ENCODE data around the gene AFAP1L1.

Gene AFAP1L1

DNA sequence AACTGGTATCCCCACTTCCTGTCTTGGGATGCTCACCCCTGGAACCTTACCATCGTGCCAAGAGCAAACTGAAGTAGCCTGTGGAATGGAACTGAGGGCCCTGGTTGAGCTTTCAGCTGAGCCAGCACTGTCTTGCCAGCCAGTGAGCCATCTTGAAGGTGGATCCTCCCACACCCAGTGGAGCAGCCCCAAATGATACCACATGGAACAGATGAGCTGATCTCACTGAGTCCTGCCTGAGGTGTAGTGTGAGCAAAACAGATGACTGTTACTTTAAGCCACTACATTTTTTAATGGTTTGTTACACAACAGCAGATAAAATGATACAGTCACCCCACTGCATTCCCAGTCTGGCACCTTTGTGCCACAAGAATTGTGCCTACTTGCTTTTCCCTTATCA lies 84.0 kb downstream of the AFAP1L1 start:
- no peak for DNase-seq

DNA sequence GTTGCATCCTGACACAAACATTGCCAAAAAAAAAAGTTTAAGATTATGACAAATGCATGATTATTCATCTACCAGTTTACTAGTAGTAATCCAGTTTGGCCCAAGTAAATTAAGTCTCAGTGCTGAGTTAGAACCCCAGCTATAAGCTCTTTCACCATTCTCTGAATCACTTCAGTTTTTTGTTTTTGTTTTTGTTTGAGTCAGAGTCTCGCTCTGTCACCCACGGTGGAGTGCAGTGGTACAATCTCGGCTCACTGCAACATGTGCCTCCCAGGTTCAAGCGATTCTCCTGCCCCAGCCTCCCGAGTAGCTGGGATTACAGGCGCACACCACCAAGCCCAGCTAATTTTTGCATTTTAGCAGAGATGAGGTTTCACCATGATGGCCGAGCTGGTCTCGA lies 84.7 kb downstream of the AFAP1L1 start:
- no peak for DNase-seq

DNA sequence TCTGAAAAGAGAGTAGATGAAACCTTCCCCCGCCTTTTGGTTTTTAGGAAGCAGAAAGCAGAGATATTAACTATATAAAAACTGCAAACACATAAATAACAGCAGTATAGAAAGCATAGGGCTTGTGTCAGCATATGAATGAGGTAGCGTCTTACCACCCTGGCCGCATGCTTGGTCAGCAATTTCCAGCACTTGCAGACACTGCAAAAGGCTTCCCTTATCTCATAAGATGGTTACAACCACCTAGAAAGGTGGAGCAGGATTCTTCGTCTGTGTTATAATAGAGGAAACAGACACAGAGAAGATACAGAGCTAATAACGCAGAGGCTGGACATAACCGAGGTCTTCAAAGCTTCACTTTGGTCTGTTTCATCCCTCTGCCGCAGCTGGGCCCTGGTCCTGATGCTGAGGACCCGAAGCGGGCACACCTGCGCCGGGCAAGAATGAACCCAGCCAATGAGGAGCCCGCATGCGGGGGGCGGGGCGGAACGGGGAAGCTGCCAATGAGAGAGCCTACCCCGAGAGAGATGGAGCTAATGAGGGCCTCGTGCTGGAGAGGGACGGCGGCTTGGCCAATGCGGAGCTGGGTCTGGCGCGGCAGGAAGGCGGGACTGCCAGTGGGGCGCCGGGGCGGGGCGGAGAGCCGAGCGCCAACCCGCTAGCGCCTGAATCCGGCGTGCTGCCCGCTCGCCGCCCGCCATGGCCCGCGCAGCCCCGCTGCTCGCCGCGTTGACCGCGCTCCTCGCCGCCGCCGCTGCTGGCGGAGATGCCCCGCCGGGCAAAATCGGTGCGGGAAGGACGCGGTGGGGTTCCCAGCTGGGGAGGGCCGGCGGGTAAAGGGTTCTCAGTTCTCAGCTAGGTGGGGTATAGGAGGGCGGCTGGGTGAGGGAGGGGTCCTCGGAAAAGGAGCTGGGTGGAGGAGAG lies 86.0 kb downstream of the AFAP1L1 start, which contains the start of gene PCYOX1L:
PCYOX1L (plus strand) TSS at position 677 of the 924 bp plus-strand sequence; CDS start at position 700, 23 bp downstream.
- DNase-seq, result peak; percentile 97

DNA sequence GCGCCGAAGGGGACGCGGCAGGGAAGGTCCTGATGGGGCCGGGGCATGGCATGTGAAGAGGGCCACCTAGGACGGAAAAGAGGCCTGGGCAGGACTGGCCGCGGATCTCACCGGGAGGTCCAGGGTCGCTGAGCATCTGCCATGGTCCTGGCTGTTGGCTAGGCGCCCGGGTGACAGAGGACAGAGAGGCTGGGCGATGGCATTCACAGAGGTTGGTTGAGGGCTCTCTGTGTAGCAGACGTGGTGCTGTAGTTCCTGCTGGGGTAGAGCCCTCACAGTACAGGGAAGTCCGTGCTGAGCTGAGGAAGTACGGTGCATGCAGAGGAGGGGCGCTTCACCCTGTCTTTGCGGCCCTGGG lies 86.6 kb downstream of the AFAP1L1 start:
- DNase-seq, result peak; percentile 26

DNA sequence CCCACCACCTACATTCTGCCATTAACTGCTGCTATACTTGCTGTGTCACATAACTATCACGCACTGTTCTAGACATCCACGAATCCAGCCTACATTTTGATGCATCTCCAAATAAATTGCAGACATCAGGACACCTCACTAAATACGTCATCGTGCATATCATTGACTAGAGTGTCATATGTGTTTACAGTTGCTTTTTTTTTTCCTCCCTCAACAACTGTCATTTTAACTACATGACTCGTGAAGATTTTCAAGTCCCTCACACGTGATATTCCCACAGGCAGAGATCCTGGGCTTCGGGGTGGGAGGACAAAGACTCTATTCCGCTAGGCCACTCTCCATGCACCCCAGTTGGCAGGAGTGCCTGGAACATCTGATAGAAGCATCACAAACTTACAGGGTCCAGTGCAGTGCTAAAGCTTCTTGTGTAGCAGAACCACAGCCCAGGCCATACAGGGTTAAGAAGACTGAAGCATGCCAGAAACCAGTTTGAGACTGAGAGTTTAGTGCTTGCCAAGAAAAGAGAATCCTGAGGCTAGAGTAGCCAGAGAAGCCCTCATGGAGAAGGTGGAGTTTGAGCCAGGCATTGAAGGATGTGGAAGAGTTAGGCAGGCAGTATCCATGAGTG lies 87.3 kb downstream of the AFAP1L1 start:
- no peak for DNase-seq

DNA sequence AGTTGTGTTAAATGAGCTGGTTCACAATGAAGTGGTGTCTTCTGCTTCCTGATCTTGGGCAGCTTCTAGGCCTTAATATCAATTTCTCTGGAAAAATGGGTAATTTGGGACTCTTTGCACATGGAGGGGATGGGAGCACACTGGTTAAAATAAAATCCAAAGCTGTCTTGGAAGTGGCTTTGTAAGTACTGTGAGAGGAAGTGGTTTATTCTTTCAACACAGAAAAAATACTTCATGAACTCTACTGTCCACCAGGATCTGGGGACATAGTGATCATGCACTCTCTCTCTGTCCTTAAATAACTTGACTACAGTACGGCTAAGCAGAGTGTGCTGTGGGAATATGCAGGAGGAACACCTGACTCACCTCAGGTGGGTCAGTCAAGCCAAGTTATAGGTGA lies 88.6 kb downstream of the AFAP1L1 start:
- no peak for DNase-seq

DNA sequence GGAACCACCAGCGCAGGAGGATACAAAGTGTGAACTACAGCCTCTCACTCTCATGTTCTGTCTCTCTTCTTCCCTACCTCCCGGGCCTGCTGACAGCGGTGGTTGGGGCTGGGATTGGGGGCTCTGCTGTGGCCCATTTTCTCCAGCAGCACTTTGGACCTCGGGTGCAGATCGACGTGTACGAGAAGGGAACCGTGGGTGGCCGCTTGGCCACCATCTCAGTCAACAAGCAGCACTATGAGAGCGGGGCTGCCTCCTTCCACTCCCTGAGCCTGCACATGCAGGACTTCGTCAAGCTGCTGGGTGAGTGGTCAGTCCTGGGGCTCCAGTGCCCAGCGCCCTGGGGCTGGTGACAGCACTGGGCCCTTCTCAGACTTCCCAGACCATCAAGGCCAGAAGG lies 90.9 kb downstream of the AFAP1L1 start:
- no peak for DNase-seq

DNA sequence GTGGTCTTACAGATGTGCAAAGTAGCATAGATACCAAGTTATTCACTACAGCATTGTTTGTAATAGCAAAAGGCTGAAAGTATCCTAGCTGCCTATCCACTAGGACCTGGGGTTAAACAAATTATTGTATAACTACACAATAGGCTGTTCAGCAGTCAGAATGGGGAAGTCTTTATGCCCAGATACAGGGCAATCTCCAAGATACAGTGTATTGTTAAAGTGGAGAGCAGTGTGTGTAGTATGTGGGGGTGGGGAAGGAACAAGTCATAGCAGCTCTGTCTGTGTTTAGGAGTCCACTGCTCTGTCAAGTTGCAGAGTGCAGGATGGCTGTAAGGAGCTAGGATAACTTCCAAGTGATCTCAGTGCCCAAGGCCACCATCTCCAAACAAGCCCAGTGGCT lies 91.7 kb downstream of the AFAP1L1 start:
- no peak for DNase-seq

DNA sequence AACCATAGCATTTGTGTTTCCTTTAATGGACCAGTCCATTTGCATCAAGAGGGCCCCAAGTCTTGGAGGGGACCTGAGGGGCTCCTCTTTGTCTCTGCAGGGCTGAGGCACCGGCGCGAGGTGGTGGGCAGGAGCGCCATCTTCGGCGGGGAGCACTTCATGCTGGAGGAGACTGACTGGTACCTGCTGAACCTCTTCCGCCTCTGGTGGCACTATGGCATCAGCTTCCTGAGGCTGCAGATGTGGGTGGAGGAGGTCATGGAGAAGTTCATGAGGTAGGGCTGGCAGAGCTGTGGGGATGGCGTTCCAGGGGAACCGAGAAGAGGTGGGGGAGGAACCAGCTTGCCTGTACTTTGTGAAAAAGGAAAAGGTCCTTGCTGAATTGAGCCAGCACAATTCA lies 92.3 kb downstream of the AFAP1L1 start:
- no peak for DNase-seq

DNA sequence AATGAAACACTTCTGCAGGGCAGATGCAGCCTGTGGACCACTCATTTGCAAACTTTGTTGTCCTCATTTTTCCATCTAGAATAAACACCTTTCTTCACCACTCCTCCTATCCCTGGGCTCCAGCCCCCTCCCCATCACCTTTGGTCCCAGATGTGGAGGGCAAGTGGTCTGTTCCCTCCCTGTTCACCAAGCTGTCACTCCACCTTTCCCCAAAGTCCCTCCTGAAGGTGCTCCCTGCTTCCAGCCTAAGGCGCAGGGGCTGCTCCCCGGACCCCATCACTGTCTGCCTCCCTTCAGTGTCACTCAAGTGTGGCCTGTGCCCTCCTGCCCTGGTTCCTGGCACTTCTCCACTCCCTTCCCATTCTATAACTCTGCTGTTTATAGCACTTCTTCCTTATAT lies 93.1 kb downstream of the AFAP1L1 start:
- DNase-seq, result no peak

DNA sequence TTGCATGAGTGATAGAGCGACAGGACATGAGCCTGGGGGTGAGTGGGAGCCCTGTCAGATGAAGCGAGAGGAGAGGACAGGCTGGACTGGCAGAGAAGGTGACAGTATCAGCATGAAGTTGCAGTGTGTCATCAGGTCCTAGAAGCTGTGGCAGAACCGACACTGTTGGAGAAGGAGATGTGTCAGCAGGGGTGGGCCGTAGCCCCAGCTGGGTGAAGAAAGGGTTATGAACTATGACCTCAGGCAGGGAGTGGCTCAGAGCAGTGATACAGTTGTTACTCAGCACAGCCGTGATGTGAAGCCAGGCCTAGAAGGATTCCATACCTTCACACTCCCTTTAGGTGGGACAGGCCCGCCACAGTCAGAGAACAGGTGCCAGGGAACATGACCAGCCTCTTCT lies 93.8 kb downstream of the AFAP1L1 start:
- no peak for DNase-seq

DNA sequence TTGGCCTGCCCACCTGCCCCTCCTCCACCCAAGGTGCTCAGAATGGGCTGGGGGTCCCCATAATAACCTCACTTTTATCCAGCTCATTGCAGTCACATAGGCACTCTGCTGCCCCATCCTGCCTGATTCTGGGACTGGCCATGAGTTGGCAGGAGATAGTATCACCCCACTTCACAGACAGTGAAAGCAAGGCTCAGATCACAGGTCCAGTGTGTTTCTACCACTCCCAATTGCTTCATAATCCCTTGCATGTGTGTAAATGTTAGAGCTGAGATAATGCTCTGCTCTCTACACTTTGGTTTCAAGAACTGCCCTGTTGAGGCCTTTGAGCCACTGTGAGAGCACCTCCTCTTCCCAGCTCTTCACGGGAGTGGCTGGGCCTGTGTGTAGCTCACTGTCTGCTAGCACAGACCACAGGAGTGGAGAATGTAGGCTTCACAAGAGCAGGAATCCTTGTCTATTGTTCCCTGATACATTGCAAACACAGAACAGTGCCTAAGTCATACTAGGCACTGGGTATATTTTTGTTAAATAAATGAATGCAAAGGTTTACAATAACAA lies 94.6 kb downstream of the AFAP1L1 start:
- DNase-seq, result no peak

DNA sequence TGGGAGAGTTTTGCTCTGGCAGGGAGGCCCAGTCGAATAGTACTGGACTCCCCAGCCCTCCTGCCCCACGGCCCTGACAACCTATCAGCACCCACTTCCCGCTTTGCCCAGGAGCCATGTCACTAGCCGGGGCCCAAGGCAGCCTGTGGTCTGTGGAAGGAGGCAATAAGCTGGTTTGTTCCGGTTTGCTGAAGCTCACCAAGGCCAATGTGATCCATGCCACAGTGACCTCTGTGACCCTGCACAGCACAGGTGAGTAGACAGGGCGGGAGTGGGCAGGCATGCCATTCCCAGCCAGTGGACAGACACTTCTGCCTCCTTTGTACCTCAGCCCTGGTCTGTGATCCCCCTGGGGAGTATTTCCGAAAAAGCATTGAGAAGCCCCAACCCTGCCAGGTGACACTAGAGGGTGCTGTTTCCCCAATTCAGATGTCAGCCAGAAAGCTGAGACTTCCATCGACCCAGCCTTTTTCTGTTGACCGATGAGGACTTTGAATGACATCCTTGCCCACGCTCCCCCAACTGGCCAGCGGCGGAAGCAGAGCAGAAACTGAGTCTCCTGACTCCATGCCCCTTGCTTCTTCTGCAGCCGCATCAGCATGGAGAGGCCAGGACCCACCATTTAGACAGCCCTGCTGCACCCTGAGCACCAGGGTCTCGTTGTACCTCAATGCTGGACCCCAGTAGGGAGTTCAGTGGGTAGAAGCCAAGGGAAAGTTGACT lies 95.8 kb downstream of the AFAP1L1 start:
- peak; percentile 9 for DNase-seq

DNA sequence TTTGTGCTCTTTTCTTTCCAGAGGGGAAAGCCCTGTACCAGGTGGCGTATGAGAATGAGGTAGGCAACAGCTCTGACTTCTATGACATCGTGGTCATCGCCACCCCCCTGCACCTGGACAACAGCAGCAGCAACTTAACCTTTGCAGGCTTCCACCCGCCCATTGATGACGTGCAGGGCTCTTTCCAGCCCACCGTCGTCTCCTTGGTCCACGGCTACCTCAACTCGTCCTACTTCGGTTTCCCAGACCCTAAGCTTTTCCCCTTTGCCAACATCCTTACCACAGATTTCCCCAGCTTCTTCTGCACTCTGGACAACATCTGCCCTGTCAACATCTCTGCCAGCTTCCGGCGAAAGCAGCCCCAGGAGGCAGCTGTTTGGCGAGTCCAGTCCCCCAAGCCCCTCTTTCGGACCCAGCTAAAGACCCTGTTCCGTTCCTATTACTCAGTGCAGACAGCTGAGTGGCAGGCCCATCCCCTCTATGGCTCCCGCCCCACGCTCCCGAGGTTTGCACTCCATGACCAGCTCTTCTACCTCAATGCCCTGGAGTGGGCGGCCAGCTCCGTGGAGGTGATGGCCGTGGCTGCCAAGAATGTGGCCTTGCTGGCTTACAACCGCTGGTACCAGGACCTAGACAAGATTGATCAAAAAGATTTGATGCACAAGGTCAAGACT lies 96.5 kb downstream of the AFAP1L1 start:
- no peak for DNase-seq

DNA sequence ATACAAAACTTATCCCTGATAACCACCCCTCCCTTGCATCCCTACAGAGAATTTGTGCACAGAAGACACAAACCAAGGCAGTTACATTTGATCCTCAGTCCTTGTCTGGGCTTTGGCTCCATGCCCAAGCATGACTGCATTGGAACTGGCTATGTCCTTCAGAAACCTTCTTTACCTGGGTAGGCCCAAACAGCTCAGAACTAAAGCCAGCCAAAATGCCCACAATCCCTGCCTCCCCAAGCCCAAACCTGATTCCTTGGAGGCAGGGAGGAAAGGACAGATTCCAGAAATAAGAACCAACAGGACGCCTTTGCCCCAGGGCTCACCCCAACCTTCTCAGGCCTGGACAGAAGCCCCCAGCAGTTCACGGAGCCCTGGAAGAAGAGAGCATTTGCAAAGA lies 99.2 kb downstream of the AFAP1L1 start:
- no peak for DNase-seq

DNA sequence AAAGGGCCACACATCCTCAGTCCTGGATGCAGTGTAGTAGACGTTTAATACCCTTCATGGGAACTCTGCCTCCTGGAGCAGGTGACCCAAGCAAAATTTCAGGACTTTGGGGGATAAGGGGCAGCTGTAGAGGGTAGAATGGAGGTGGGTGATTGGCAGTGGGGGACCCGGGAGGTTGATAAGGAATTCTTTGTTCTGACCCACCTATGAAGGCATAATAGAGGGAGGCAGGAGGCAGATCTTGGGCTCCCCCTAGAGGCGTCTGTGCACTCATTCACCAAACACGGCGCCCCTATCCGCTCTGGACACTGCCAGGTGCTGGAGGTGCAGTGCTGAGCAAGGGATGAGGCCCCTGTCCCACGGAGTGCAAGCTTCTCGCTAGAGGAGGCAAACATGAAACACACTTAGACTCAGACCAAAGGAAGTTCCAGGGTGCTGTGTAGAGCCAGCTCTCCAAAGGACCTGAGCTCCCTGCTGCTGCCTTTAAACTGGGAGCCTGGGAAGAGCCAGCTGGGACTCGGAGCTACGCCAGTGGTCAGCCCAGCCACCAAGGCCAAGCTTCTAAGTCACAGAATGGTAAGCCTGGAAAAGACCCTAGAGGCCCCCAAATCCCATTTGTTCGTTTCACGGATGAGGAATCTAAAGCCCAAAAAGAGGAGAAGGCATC lies 99.8 kb downstream of the AFAP1L1 start:
- peak; percentile 21 for DNase-seq

DNA sequence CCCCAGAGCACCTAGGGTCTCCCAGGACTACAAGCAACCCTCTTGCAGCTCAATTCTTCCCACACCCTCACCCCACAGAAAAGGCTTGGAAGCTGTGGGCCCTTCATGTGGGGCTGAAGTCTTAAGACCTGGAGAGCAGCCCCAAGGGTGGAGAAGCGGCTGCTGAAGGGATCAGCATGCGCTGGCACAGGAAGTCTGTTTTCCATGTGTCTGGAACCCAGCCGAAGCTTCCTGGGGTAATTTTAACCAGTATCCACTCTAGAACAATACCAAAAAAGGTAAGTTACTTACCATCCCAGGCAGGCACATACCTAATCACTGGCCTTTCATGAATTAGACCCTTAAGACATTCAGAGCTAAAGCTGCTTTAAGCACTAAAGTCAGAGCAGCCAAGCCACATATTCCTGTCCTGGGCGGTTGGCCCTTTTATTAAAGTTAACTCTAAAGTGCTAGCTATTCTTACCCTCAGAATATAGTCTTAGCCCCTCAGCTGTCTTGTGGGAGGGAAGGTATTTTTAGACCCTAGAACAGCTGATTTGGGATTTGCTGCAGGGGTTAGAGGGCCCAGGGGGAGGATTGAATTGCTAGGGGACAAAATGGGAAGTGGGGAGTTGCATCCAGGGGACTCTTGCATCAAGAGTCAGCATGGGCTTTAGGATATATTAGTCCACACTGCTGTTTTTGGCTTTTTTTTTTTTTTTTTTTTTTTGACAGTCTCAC lies 100.6 kb downstream of the AFAP1L1 start:
- no peak for DNase-seq

DNA sequence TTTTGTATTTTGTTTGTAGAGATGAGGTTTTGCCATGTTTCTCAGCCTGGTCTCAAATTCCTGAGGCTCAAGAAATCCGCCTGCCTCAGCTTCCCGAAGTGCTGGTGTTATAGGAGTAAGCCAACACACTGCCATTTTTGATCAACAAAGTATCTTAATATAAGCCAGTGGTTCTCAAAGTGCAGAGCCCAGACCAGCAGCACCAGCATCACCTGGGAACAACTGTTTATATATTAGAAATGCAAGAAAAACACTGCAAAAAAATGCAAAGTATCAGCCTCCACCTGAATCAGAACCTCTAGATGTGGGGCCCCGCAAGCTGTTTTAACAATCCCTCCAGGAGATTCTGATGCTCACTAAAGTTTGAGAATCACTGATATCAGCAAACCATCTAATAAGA lies 101.3 kb downstream of the AFAP1L1 start:
- DNase-seq, result no peak

DNA sequence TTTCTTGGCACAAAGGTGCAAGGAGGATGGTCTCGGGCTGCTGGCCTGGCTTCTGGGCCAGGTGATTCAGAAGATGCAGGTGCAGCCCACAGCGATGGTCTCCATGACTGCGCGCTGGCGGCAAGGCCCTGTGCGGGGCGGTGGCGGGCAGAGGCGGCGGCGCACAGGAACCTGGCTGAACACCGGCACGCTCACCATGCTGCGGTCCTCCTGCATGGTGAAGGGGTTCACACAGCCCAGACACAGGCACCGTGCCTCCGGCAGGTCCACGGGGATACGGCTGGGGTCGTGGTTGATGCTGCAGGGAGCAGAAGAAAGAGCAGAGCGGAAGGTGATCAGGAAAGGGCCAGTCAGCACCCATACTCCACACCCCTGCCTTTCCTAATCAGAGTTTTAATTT lies 102.6 kb downstream of the AFAP1L1 start:
- no peak for DNase-seq

DNA sequence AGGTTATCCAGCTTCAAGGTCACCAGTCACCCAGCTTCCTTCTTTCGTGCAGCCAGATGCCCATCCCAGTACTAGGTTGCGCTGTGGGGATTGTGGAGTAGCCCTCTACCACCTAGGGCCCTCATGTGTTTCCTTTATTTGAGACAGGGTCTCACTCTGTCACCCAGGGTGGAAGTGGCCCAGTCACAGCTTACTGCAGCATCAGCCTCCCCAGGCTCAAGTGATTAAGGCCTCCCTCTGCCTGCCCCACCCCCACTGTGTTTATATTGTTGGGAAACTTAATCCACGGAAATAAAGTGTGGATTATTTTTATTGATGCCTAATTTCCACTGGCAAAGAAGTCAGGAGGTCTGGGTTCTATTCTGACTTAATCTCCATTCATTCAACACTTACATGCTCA lies 103.1 kb downstream of the AFAP1L1 start:
- no peak for DNase-seq

DNA sequence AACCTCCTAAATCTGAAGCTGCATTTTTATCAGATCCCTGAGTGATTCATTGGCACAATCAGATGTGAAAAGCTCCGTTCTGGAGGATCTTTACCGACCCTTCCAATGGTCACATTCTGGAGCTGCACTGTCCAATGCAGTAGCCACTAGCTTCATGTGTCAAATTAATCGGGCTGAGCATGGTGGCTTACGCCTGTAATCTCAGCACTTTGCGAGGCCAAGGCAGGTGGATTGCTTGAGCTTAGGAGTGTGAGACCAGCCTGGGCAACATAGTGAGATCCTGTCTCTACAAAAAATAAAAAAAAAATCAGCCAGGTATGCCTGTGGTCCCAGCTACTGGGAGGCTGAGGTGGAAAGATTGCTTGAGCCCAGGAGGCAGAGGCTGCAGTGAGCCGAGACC lies 103.8 kb downstream of the AFAP1L1 start:
- no peak for DNase-seq

DNA sequence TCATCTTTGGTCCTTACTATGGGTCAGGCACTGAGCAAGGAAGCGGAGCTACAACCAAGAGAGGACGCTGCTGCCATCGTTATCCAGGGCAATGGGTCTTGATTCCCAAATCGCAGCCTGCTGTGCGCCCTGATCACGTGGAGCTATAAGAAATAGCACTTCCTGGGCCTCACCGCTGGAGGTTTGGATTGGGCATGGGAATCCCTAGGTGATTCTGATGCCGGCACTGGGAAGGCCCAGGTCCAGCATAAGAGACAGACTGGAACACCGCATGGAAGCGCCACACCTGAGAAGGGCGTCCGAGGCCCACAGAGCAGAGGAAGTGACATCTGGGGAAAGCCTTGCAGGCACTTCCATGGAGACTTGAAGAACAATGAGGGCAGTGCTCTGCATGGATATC lies 104.4 kb downstream of the AFAP1L1 start:
- DNase-seq, result no peak
